Activated T-helper 2 cell treated with anti-CD3 and anti-CD28 coated beads, Interferon-gamma antibody, Interleukin-2, Interleukin-4, amounts not matched to agents 10 μg/mL and 5 μg/mL and 100 μg/mL, durations not matched to agents 14 hours and 24 hours and 36 hours (primary cell): ENCODE measurements around the gene AK2. TPM values are rescaled to one million over a fixed set of nuclear protein-coding genes. Genes with fewer than 3 reads are reported as not detected.
"Not testable (repeated sequence)": the region's sequence is repeated elsewhere in the genome, so short reads cannot be mapped to it uniquely, and the experiment has no call there.

ENCODE experiments used
- DNase-seq: peaks from one replicate; pipeline ENCODE4 v3.0.0; 2021; ENCODE audit warnings: low spot score
- H3K27ac Mint-ChIP-seq: one replicate; pipeline ENCODE4 v1.8.0; 2021; ENCODE audit warnings: mixed read lengths
- H3K27me3 Mint-ChIP-seq: one replicate; pipeline ENCODE4 v1.8.0; 2021; ENCODE audit warnings: low read depth, mixed read lengths
- H3K36me3 Mint-ChIP-seq: one replicate; pipeline ENCODE4 v1.8.0; 2021; ENCODE audit warnings: low read depth, mixed read lengths
- H3K4me1 Mint-ChIP-seq: one replicate; pipeline ENCODE4 v1.8.0; 2021; ENCODE audit warnings: low read depth, mixed read lengths
- H3K4me3 Mint-ChIP-seq: one replicate; pipeline ENCODE4 v1.8.0; 2021; ENCODE audit warnings: low read depth, mild to moderate bottlenecking, moderate library complexity, mixed read lengths
- H3K9me3 Mint-ChIP-seq: one replicate; pipeline ENCODE4 v1.8.0; 2021; ENCODE audit warnings: mixed read lengths
- intact Hi-C: fragments of 100-400 bp; cut with micrococcal nuclease; formaldehyde crosslinking; loops from one replicate; pipeline ENCODE4 v1.15.1; 2023
- total RNA-seq: library from RNA; stranded (reverse); gene quantifications from 2 replicates; pipeline ENCODE4 v1.2.3, GENCODE V29; 2022

AK2 gene
- total RNA-seq, 1 donor from 2014 or later = 349 TPM

DNA sequence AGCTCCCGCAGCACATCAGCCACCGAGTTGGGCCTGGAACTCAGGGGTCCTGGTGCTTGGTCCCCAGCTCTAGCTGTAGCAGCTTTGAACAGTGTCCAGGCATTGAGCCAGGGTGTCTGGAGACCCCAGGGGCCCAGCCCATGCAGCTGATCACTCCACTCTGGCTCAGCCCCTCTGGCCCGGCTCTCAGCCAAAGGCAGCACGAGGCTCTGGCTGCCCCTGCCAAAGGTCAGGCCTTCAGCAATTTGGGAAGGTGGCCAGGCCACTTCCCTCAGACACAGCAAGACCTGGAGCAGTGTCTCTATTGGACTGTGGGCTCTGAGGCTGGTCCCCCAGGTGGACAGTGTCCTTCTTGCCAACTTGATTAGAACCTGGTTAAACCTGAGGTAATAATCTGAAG lies 37.7 kb downstream of the AK2 start:
- Mint-ChIP-seq H3K36me3 (peaks cover 30% of the 10 kb centered on the region), H3K27me3 (no peaks in the 10 kb centered on the region), H3K27ac (no peak overlapping the region), H3K4me3 (no peak overlapping the region), H3K4me1 (peaks cover 29% of the 10 kb centered on the region), H3K9me3 (no peaks in the 10 kb centered on the region)
- intact Hi-C loops = no loop called here
- DNase-seq = no peak

GRCh38 chr1:32998064-32998463 lies 38.6 kb downstream of the AK2 start:
- H3K27me3 Mint-ChIP-seq = no peaks in the 10 kb centered on the region
- H3K9me3 Mint-ChIP-seq = no peaks in the 10 kb centered on the region
- H3K27ac Mint-ChIP-seq = peak overlapping the region; percentile 75
- H3K36me3 Mint-ChIP-seq = peaks cover 27% of the 10 kb centered on the region
- DNase-seq = no peak
- peaks cover 33% of the 10 kb centered on the region for H3K4me1 Mint-ChIP-seq
- intact Hi-C loops = no loop called here
- no peak overlapping the region for H3K4me3 Mint-ChIP-seq

DNA sequence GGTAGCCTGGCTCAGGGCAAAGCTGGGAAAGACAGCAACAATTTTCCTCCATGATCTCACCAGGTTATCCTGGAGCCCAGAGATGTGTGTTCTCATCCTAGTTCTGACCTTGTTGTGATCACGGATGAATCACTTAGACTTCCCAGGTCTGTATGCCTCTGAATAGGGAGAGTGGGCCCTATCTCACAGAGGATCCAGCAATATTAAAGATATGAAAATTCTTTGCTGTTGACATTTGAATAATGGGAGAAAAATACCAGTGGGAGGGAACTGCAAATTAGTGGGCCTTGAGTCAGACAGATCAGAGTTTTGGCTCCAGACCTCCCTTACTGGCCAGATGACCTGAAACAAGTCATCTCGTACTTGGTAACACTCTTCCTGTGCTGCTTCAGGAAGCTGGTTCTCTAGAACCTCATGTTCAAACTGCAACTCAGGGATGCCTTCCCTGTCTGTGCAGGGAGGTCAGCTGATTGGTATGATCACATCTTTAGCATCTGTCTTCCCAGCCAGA lies 39.2 kb downstream of the AK2 start:
- peak overlapping the region; percentile 65 for H3K27ac Mint-ChIP-seq
- H3K27me3 Mint-ChIP-seq = no peaks in the 10 kb centered on the region
- no peak for DNase-seq
- peaks cover 38% of the 10 kb centered on the region for H3K4me1 Mint-ChIP-seq
- H3K36me3 Mint-ChIP-seq = peaks cover 21% of the 10 kb centered on the region
- no peaks in the 10 kb centered on the region for H3K9me3 Mint-ChIP-seq
- intact Hi-C loops = no loop called here
- H3K4me3 Mint-ChIP-seq = no peak overlapping the region

- Mint-ChIP-seq H3K36me3 (peaks cover 14% of the 10 kb centered on the region), H3K27ac (peak overlapping the region; percentile 90), H3K4me1 (peaks cover 61% of the 10 kb centered on the region)
- H3K27me3 Mint-ChIP-seq, intact Hi-C loops, H3K4me3 Mint-ChIP-seq, H3K9me3 Mint-ChIP-seq, DNase-seq: not testable (repeated sequence)
These were observed 43.4 kb downstream of the AK2 start for GRCh38 chr1:32993324-32993636.

GRCh38 chr1:32992489-32993323 lies 44.0 kb downstream of the AK2 start:
- H3K9me3 Mint-ChIP-seq = no peaks in the 10 kb centered on the region
- intact Hi-C loops = loop anchor here (1.0 kb wide), 3 partner anchors 11 to 193 kb away; partner anchors contain the start of gene RNF19B
- H3K36me3 Mint-ChIP-seq = peaks cover 10% of the 10 kb centered on the region
- peak overlapping the region; percentile 53 for H3K4me3 Mint-ChIP-seq
- DNase-seq = peak; percentile 59
- peak overlapping the region; percentile 90 for H3K27ac Mint-ChIP-seq
- peaks cover 59% of the 10 kb centered on the region for H3K4me1 Mint-ChIP-seq
- no peaks in the 10 kb centered on the region for H3K27me3 Mint-ChIP-seq

- peak overlapping the region; percentile 90 for H3K27ac Mint-ChIP-seq
- peaks cover 54% of the 10 kb centered on the region for H3K4me1 Mint-ChIP-seq
- no peaks in the 10 kb centered on the region for H3K27me3 Mint-ChIP-seq
- peaks cover 9% of the 10 kb centered on the region for H3K36me3 Mint-ChIP-seq
- DNase-seq = no peak
- peak overlapping the region; percentile 53 for H3K4me3 Mint-ChIP-seq
- intact Hi-C loops = loop anchor here (1.0 kb wide), 3 partner anchors 11 to 193 kb away; partner anchors contain the start of gene RNF19B
- no peaks in the 10 kb centered on the region for H3K9me3 Mint-ChIP-seq
These were observed 44.7 kb downstream of the AK2 start for GRCh38 chr1:32991819-32992488.

- Mint-ChIP-seq H3K27me3 (no peaks in the 10 kb centered on the region), H3K36me3 (peaks cover 7% of the 10 kb centered on the region), H3K9me3 (no peaks in the 10 kb centered on the region), H3K4me1 (peaks cover 55% of the 10 kb centered on the region), H3K27ac (peak overlapping the region; percentile 90), H3K4me3 (no peak overlapping the region)
- no peak for DNase-seq
- intact Hi-C loops = no loop called here
These were observed 45.3 kb downstream of the AK2 start for GRCh38 chr1:32991386-32991785.

DNA sequence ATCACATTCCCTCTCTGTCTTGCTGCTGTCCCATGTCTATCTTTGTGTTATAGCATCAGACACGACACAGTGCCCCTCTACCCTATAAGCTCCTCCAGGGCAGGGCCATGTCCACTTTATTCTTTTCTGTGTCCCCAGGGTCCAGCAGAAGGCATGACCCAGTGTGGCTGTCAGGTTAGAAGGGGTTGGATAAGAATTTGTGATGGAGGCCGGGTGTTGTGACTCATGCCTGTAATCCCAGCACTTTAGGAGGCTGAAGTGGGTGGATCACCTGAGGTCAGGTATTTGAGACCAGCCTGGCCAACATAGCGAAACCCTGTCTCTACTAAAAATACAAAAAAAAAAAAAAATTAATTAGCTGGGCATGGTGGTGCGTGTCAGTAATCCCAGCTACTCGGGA lies 45.8 kb downstream of the AK2 start:
- Mint-ChIP-seq H3K4me1 (peaks cover 60% of the 10 kb centered on the region), H3K4me3 (peak overlapping the region; percentile 43)

GRCh38 chr1:32989160-32990050 lies 47.3 kb downstream of the AK2 start:
- Mint-ChIP-seq H3K27ac (peak overlapping the region; percentile 94), H3K4me1 (peaks cover 71% of the 10 kb centered on the region), H3K9me3 (no peaks in the 10 kb centered on the region), H3K4me3 (peak overlapping the region; percentile 51), H3K36me3 (peaks cover 12% of the 10 kb centered on the region), H3K27me3 (no peaks in the 10 kb centered on the region)
- intact Hi-C loops = loop anchor here (1.0 to 2.0 kb wide), 2 partner anchors 35 to 50 kb away; no protein-coding TSS in a partner anchor
- peak; percentile 37 for DNase-seq

More for the DNA sequence above, 45.8 kb downstream of the AK2 start:
- peak overlapping the region; percentile 90 for H3K27ac Mint-ChIP-seq
- DNase-seq = no peak
- intact Hi-C loops = no loop called here
- no peaks in the 10 kb centered on the region for H3K9me3 Mint-ChIP-seq
- H3K27me3 Mint-ChIP-seq = no peaks in the 10 kb centered on the region
- H3K36me3 Mint-ChIP-seq = peaks cover 11% of the 10 kb centered on the region

DNA sequence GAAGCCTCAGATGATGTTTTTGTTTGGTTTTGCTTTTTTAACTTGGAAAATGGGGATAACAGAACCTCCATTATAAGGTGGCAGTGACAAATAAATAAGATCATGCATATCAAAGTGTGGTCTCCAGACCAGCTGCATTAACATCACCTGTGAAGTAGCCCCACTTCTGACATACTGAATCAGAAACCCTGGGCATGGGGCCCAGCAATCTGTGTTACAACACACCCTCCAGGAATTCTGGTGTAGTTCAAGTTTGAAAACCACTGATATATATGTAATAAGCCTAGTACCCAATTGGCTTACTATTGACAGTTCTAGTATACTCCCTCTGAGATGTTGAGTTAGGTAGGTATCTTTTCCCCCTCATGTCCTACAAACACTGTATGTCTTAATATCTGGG lies 48.0 kb downstream of the AK2 start:
- DNase-seq = no peak
- Mint-ChIP-seq H3K4me3 (peak overlapping the region; percentile 51), H3K36me3 (peaks cover 12% of the 10 kb centered on the region), H3K27me3 (no peaks in the 10 kb centered on the region), H3K9me3 (no peaks in the 10 kb centered on the region), H3K27ac (peak overlapping the region; percentile 94), H3K4me1 (peaks cover 78% of the 10 kb centered on the region)
- intact Hi-C loops = loop anchor here (1.0 to 2.0 kb wide), 2 partner anchors 36 to 49 kb away; no protein-coding TSS in a partner anchor

DNA sequence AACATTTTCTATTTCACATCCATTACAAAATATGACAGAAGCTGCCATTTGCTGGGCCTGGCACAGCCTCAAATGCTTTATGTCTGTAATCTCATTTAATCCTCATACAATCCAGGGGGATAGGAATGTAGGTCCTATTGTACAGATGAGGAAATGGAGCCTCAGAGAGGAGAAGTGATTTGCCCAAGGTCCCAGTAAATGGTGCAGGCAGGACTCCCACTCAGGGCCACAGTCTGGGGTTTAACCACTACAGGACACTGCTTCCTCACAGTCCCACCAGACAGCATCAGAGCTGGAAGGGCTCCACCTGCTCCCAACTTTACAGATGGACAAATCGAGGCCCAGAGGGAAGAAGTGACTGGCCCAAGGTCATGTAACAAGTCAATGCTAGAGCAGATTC lies 51.5 kb downstream of the AK2 start:
- Mint-ChIP-seq H3K9me3 (peaks cover 4% of the 10 kb centered on the region), H3K36me3 (peaks cover 16% of the 10 kb centered on the region), H3K4me1 (peaks cover 81% of the 10 kb centered on the region), H3K27me3 (no peaks in the 10 kb centered on the region), H3K27ac (peak overlapping the region; percentile 89), H3K4me3 (no peak overlapping the region)
- DNase-seq = no peak
- intact Hi-C loops = no loop called here

DNA sequence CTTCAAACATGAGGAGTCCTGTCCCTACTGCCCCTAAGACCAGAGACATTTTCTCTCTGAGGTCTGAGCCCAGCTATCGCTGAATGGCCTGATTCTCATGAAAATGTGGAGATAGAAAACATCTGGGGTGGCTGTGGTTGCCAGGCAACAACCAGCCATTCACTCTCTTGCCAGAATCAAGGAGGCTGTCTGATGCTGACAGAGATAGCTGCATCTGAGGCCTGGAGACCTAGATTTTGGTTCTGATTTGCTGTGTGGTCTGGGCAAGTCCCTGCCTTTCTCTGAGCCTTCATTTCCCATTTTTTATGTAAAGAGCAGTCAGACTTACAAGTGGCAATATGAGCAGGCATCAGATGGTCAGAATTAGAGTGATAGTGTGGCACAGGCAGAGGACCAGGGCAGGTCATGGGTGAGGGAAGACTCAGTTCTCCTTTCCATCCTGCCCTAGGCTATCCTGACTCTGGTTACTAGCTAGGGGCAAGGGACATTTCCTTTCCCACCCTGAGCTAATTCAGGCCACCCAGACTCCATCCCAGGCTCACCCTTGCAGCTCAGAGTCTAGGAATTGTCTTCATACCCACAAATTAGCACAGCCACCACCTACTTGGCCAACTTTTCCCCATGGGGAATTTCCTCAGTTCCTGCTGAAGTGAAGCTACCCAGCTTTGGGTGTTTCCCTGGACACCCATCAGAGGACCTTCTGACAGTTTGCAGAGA lies 52.1 kb downstream of the AK2 start:
- DNase-seq = peak; percentile 63
- H3K9me3 Mint-ChIP-seq = peaks cover 4% of the 10 kb centered on the region
- H3K27me3 Mint-ChIP-seq = no peaks in the 10 kb centered on the region
- intact Hi-C loops = loop anchor here (5.0 kb wide), 2 partner anchors 53 to 113 kb away; partner anchors contain the start of gene AK2
- peaks cover 82% of the 10 kb centered on the region for H3K4me1 Mint-ChIP-seq
- H3K36me3 Mint-ChIP-seq = peaks cover 16% of the 10 kb centered on the region
- peak overlapping the region; percentile 7 for H3K4me3 Mint-ChIP-seq
- H3K27ac Mint-ChIP-seq = peak overlapping the region; percentile 89
